GM23338 (cell line): ENCODE measurements around the gene OVCA2. TPM values are rescaled to one million over a fixed set of nuclear protein-coding genes. Genes with fewer than 3 reads are reported as not detected.
A peak's percentile ranks its signal among the peaks of the same experiment; 100 is the strongest.

Source experiments
- ATAC-seq: fragments of 200-7000 bp; cut with Tn5 transposase; 3 replicates; pipeline ENCODE4 v1.9.1; 2020
- DNase-seq: peaks from one replicate; pipeline ENCODE4 v3.0.0-alpha.2; 2015; ENCODE audit warnings: low spot score
- H2AFZ ChIP-seq: fragments of 200-600 bp; sonication (generic); 2 replicates; pipeline ENCODE4 v1.8.0; 2016; ENCODE audit warnings: antibody characterized with exemption, mild to moderate bottlenecking, moderate library complexity
- H3F3A ChIP-seq: fragments of 200-600 bp; sonication (generic); replicated peaks from 2 replicates; pipeline ENCODE4 v1.8.0; 2017; ENCODE audit warnings: antibody characterized with exemption, mixed run types, low read depth
- H3K27ac ChIP-seq: fragments of 200-600 bp; sonication (generic); 2 replicates; pipeline ENCODE4 v1.6.1; 2016; ENCODE audit warnings: low read depth
- H3K27me3 ChIP-seq: fragments of 200-600 bp; sonication (generic); 2 replicates; pipeline ENCODE4 v1.8.0; 2016; ENCODE audit warnings: mild to moderate bottlenecking, mixed run types, moderate library complexity; ENCODE audit not compliant: insufficient read depth
- H3K36me3 ChIP-seq: fragments of 200-600 bp; sonication (generic); 2 replicates; pipeline ENCODE4 v1.8.0; 2016; ENCODE audit warnings: mild to moderate bottlenecking; ENCODE audit not compliant: insufficient read depth
- H3K4me1 ChIP-seq: fragments of 200-600 bp; sonication (generic); 2 replicates; pipeline ENCODE4 v1.8.0; 2016; ENCODE audit warnings: mild to moderate bottlenecking, moderate library complexity; ENCODE audit not compliant: insufficient read depth
- H3K4me2 ChIP-seq: fragments of 200-600 bp; sonication (generic); 2 replicates; pipeline ENCODE4 v1.7.1; 2017; ENCODE audit warnings: mixed run types
- H3K4me3 ChIP-seq: fragments of 200-600 bp; sonication (generic); 2 replicates; pipeline ENCODE4 v1.6.1; 2016; ENCODE audit warnings: mixed run types
- H3K79me2 ChIP-seq: fragments of 200-600 bp; sonication (generic); replicated peaks from 2 replicates; pipeline ENCODE4 v1.8.0; 2017; ENCODE audit warnings: mild to moderate bottlenecking; ENCODE audit not compliant: insufficient read depth
- H3K9me2 ChIP-seq: fragments of 200-600 bp; sonication (generic); 2 replicates; pipeline ENCODE4 v1.8.0; 2017; ENCODE audit not compliant: insufficient read depth
- H4K20me1 ChIP-seq: fragments of 200-600 bp; sonication (generic); replicated peaks from 2 replicates; pipeline ENCODE4 v1.8.0; 2017; ENCODE audit warnings: mild to moderate bottlenecking; ENCODE audit not compliant: insufficient read depth
- H3K27ac Mint-ChIP-seq: 2 replicates; pipeline ENCODE4 v1.8.0; 2020; ENCODE audit warnings: inconsistent platforms, mild to moderate bottlenecking, moderate library complexity, mixed read lengths
- H3K27me3 Mint-ChIP-seq: 3 replicates; pipeline ENCODE4 v1.8.0; 2022; ENCODE audit warnings: low read depth, mild to moderate bottlenecking, moderate library complexity, mixed read lengths, inconsistent platforms; ENCODE audit not compliant: insufficient read depth, poor library complexity
- H3K36me3 Mint-ChIP-seq: 3 replicates; pipeline ENCODE4 v1.8.0; 2021; ENCODE audit warnings: low read depth, mild to moderate bottlenecking, inconsistent platforms, moderate library complexity, mixed read lengths
- H3K4me1 Mint-ChIP-seq: 3 replicates; pipeline ENCODE4 v1.8.0; 2020; ENCODE audit warnings: mild to moderate bottlenecking, inconsistent platforms, mixed read lengths
- H3K4me3 Mint-ChIP-seq: 3 replicates; pipeline ENCODE4 v1.8.0; 2021; ENCODE audit warnings: moderate library complexity, mild to moderate bottlenecking, inconsistent platforms, mixed read lengths
- H3K9me3 Mint-ChIP-seq: 3 replicates; pipeline ENCODE4 v1.8.0; 2020; ENCODE audit warnings: moderate library complexity, mild to moderate bottlenecking, inconsistent platforms, mixed read lengths
- CREB1 ChIP-seq: fragments of 250-450 bp; sonication (Bioruptor Pico); IDR thresholded peaks from 2 replicates; pipeline ENCODE4 v1.5.0; 2020; ENCODE audit warnings: low read depth, mild to moderate bottlenecking, moderate library complexity
- JUNB ChIP-seq: IDR thresholded peaks from one replicate; pipeline ENCODE4 v1.6.1; 2016; ENCODE audit warnings: antibody characterized with exemption; ENCODE audit not compliant: unreplicated experiment
- NANOG ChIP-seq: IDR thresholded peaks from 2 replicates; pipeline ENCODE4 v1.6.1; 2016; ENCODE audit warnings: antibody characterized with exemption, borderline replicate concordance
- STAT1 ChIP-seq: IDR thresholded peaks from one replicate; pipeline ENCODE4 v1.6.1; 2016; ENCODE audit warnings: antibody characterized with exemption; ENCODE audit not compliant: unreplicated experiment
- ZNF114 ChIP-seq: fragments of 250-450 bp; sonication (Bioruptor Pico); IDR thresholded peaks from 2 replicates; pipeline ENCODE4 v1.5.0; 2020; ENCODE audit warnings: mild to moderate bottlenecking, moderate library complexity
- polyA plus RNA-seq: library from polyadenylated mRNA; unstranded; fragments of >200 nt; fragmentation: Nextera tagmentation; extraction: Ambion mirVana; gene quantifications from 2 replicates; pipeline ENCODE4 v1.2.1, GENCODE V29; 2016
- total RNA-seq: library from RNA; depleted of rRNA; stranded (reverse); fragments of >200 nt; shearing (Covaris generic); gene quantifications from 2 replicates; pipeline ENCODE4 v1.2.3, GENCODE V29; 2014
- TF ChIP-seq, protein P1 (sequence below): fragments of 250-450 bp; sonication (Bioruptor Pico); IDR thresholded peaks from 2 replicates; pipeline ENCODE4 v1.5.0; 2020; ENCODE audit warnings: mild to moderate bottlenecking, moderate library complexity
- TF ChIP-seq, protein P2 (sequence below), 2 experiments: fragments of 200-600 bp in 1 of 2; sonication (generic) in 1 of 2; conservative IDR thresholded peaks; 2 replicates each; pipeline versions ENCODE4 v1.5.1 to v1.6.1; 2016 to 2017; ENCODE audit warnings: antibody characterized with exemption in 2 of 2, low read depth in 2 of 2, mild to moderate bottlenecking in 2 of 2, moderate library complexity in 1 of 2
- TF ChIP-seq, protein P3 (sequence below): IDR thresholded peaks from 2 replicates; pipeline ENCODE4 v1.6.1; 2016; ENCODE audit warnings: antibody characterized with exemption

Gene OVCA2
- total and polyA plus RNA-seq, 2 experiments from 2014 or later = 15.9 to 21.3 TPM

DNA sequence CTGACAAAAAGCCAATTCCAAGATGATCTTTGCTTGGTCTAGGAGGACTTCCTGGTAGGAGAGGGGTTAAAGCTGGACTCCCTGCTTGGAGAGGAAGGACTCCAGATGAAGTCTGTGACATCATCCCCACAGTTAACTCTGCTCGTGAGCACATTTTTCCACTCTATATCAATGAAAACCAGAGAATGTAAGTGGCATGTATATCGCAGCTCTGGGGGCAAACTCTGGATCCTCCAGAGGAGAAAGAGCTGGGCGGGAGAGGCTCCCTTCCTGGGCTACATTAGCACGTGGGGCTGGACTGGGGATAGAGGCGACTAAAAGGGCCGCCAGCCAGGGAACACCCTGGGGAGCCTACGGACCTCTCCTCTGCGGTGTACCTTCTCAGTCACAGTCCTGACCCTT lies 47.2 kb downstream of the OVCA2 start (continued):
- TF ChIP-seq NANOG (no peak), JUNB (no peak), STAT1 (no peak)

DNA sequence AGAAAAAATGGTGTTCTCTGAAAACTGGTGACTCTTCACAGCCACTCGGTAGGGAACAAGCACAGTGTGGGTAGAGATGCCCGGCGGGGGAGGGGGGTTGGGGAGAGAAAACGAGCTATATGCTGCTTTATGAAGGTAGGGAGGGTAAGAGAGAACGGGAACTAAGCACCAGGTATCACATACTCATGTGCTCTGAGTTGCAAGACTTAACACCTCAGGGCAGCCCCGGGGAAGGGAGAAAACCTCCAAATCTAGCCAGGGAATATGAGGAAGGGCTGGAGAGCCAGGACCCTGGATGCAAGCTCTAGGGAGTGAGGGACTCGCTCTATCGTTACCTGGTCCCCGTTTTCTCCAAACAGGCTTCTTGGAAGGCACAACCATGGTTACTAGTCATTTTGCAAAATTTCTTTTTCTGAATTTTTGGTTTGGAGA lies 48.4 kb downstream of the OVCA2 start:
- H3K27ac Mint-ChIP-seq = peak overlapping the region; percentile 80
- peak overlapping the region; percentile 17 for H3K4me2 ChIP-seq

More for the DNA sequence above, 48.4 kb downstream of the OVCA2 start:
- no peak overlapping the region for H2AFZ ChIP-seq
- no peaks in the 10 kb centered on the region for H3K27me3 ChIP-seq
- H3K36me3 ChIP-seq = no peaks in the 10 kb centered on the region
- Mint-ChIP-seq H3K4me1 (peaks cover 43% of the 10 kb centered on the region), H3K27me3 (peaks cover 5% of the 10 kb centered on the region), H3K9me3 (no peaks in the 10 kb centered on the region), H3K36me3 (no peaks in the 10 kb centered on the region; the same call in 2 of the 3 replicates), H3K4me3 (no peak overlapping the region)
- H3K4me3 ChIP-seq = no peak overlapping the region
- DNase-seq = no peak
- no peak for TF ChIP-seq JUNB
- TF ChIP-seq, protein P1, sequence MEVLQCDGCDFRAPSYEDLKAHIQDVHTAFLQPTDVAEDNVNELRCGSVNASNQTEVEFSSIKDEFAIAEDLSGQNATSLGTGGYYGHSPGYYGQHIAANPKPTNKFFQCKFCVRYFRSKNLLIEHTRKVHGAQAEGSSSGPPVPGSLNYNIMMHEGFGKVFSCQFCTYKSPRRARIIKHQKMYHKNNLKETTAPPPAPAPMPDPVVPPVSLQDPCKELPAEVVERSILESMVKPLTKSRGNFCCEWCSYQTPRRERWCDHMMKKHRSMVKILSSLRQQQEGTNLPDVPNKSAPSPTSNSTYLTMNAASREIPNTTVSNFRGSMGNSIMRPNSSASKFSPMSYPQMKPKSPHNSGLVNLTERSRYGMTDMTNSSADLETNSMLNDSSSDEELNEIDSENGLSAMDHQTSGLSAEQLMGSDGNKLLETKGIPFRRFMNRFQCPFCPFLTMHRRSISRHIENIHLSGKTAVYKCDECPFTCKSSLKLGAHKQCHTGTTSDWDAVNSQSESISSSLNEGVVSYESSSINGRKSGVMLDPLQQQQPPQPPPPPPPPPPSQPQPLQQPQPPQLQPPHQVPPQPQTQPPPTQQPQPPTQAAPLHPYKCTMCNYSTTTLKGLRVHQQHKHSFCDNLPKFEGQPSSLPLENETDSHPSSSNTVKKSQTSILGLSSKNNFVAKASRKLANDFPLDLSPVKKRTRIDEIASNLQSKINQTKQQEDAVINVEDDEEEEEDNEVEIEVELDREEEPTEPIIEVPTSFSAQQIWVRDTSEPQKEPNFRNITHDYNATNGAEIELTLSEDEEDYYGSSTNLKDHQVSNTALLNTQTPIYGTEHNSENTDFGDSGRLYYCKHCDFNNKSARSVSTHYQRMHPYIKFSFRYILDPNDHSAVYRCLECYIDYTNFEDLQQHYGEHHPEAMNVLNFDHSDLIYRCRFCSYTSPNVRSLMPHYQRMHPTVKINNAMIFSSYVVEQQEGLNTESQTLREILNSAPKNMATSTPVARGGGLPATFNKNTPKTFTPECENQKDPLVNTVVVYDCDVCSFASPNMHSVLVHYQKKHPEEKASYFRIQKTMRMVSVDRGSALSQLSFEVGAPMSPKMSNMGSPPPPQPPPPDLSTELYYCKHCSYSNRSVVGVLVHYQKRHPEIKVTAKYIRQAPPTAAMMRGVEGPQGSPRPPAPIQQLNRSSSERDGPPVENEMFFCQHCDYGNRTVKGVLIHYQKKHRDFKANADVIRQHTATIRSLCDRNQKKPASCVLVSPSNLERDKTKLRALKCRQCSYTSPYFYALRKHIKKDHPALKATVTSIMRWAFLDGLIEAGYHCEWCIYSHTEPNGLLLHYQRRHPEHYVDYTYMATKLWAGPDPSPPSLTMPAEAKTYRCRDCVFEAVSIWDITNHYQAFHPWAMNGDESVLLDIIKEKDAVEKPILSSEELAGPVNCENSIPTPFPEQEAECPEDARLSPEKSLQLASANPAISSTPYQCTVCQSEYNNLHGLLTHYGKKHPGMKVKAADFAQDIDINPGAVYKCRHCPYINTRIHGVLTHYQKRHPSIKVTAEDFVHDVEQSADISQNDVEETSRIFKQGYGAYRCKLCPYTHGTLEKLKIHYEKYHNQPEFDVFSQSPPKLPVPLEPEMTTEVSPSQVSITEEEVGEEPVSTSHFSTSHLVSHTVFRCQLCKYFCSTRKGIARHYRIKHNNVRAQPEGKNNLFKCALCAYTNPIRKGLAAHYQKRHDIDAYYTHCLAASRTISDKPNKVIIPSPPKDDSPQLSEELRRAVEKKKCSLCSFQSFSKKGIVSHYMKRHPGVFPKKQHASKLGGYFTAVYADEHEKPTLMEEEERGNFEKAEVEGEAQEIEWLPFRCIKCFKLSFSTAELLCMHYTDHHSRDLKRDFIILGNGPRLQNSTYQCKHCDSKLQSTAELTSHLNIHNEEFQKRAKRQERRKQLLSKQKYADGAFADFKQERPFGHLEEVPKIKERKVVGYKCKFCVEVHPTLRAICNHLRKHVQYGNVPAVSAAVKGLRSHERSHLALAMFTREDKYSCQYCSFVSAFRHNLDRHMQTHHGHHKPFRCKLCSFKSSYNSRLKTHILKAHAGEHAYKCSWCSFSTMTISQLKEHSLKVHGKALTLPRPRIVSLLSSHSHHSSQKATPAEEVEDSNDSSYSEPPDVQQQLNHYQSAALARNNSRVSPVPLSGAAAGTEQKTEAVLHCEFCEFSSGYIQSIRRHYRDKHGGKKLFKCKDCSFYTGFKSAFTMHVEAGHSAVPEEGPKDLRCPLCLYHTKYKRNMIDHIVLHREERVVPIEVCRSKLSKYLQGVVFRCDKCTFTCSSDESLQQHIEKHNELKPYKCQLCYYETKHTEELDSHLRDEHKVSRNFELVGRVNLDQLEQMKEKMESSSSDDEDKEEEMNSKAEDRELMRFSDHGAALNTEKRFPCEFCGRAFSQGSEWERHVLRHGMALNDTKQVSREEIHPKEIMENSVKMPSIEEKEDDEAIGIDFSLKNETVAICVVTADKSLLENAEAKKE (CRISPR knock-in tag) = no peak
- no peak for TF ChIP-seq CREB1 (CRISPR knock-in tag)
- no peak for TF ChIP-seq STAT1
- no peak for TF ChIP-seq NANOG
- TF ChIP-seq, protein P2, sequence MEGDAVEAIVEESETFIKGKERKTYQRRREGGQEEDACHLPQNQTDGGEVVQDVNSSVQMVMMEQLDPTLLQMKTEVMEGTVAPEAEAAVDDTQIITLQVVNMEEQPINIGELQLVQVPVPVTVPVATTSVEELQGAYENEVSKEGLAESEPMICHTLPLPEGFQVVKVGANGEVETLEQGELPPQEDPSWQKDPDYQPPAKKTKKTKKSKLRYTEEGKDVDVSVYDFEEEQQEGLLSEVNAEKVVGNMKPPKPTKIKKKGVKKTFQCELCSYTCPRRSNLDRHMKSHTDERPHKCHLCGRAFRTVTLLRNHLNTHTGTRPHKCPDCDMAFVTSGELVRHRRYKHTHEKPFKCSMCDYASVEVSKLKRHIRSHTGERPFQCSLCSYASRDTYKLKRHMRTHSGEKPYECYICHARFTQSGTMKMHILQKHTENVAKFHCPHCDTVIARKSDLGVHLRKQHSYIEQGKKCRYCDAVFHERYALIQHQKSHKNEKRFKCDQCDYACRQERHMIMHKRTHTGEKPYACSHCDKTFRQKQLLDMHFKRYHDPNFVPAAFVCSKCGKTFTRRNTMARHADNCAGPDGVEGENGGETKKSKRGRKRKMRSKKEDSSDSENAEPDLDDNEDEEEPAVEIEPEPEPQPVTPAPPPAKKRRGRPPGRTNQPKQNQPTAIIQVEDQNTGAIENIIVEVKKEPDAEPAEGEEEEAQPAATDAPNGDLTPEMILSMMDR (conservative IDR thresholded peaks at IDR 0.05; ENCODE audit: low read depth in 2 of 2) = no peak
- TF ChIP-seq, protein P3, sequence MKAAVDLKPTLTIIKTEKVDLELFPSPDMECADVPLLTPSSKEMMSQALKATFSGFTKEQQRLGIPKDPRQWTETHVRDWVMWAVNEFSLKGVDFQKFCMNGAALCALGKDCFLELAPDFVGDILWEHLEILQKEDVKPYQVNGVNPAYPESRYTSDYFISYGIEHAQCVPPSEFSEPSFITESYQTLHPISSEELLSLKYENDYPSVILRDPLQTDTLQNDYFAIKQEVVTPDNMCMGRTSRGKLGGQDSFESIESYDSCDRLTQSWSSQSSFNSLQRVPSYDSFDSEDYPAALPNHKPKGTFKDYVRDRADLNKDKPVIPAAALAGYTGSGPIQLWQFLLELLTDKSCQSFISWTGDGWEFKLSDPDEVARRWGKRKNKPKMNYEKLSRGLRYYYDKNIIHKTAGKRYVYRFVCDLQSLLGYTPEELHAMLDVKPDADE = no peak
- TF ChIP-seq ZNF114 (CRISPR knock-in tag) = no peak
- no peaks in the 10 kb centered on the region for H3K79me2 ChIP-seq
- 0 out of 2 replicates have a peak, but pooled peaks cover 2% of the 10 kb centered on the region for H3F3A ChIP-seq
- peak; percentile 7; the same call in 1 of the 3 replicates for ATAC-seq
- H3K4me1 ChIP-seq = peaks cover 18% of the 10 kb centered on the region
- no peaks in the 10 kb centered on the region for H3K9me2 ChIP-seq
- 0 out of 2 replicates have a peak overlapping the region, but pooled peaks have one; percentile 10 for H3K27ac ChIP-seq
- H4K20me1 ChIP-seq = no peaks in the 10 kb centered on the region
